ENCODE results near the gene AADACL3.

- TF ChIP-seq HDGF (IDR thresholded peaks at IDR 0.05; ENCODE audit: borderline replicate concordance): no peak
- no peak for TF ChIP-seq ARNT (IDR thresholded peaks at IDR 0.05)
- no peak for TF ChIP-seq ELF4 (IDR thresholded peaks at IDR 0.05)
- TF ChIP-seq SP1 (IDR thresholded peaks at IDR 0.05): no peak
- no peak for TF ChIP-seq SUZ12 (IDR thresholded peaks at IDR 0.05)
- TF ChIP-seq NFRKB (IDR thresholded peaks at IDR 0.05): no peak
- TF ChIP-seq FOXM1 (IDR thresholded peaks at IDR 0.05; ENCODE audit: borderline replicate concordance): no peak
- no peak for TF ChIP-seq ZNF384 (IDR thresholded peaks at IDR 0.05)
- TF ChIP-seq FOXA1 (IDR thresholded peaks at IDR 0.05): no peak
- no peak for TF ChIP-seq PKNOX1 (IDR thresholded peaks at IDR 0.05)
- TF ChIP-seq TARDBP (IDR thresholded peaks at IDR 0.05): no peak
- no peak for TF ChIP-seq FOXK2 (IDR thresholded peaks at IDR 0.05)
These were observed 18.5 kb upstream of the AADACL3 start for GRCh38 chr1:12697397-12697796.
